Stimulated activated CD8-positive, alpha-beta memory T cell treated with anti-CD3 and anti-CD28 coated beads, Interleukin-4, amount 100 ng/mL, for 48 hours (primary cell): ENCODE data around the gene NSA2.

Experiments
- DNase-seq: peaks from one replicate; pipeline ENCODE4 v3.0.0-alpha.2; 2020

The NSA2 gene

DNA sequence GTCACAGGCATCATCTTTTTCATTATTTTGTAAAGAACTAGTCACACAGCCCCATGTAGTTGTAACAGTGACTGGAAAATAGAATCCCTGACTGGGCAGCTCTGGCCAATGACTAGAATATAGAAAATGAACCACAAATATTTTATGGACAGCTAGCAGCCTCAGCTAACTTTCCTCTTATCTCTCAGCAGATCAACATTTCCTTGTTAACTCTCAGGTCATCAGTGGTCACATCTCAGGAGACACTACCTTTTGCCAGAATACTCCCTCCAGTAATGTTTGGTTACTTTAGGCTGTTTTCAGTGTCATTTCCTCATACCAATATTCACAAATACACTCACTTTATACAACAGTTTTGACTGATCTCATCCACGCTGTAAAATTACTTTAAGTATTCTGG is 55.2 kb downstream of the NSA2 start:
- no peak for DNase-seq

GRCh38 chr5:74829413-74829812 is 62.4 kb downstream of the NSA2 start:
- DNase-seq, result no peak
